ENCODE results near the gene TRIM28. TPM values are rescaled to one million over a fixed set of nuclear protein-coding genes. Genes with fewer than 3 reads are reported as not detected.

Gene TRIM28
- total RNA-seq, 1 experiment from 2014 or later = 1,221 TPM

DNA sequence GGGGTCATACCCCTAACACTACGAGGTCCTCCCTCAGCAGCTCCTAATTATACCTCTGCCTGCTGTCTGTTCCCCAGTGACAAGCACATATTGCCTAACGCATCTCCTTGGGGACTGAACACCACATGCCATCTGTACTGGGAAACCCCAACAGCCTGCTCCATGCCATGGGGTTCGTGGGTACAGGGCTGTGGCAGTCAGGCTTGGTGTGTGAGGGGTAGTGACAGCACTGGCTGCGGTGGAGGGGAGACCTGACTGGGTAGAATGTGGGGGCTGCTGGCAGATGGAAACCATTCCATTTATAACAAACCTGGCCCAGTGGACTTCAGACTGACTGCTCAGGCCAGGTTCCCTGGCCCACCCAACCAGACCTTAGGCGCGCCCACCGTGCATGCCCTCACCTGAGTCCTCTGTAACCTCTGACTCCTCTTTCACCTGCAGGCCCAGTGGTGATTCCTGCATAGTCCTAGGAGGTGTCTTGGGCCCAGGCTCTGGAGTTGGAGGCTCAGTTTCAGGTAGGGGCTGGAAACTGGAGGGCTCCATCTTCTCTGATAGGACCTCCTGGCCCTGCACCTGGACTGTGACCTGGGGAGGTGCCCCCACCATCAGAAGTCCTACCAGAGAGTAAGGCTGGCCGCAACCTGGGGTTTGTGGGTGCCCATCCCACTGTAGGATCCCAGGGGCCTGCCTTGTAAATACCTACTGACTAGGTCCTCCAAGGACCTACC lies 26.2 kb downstream of the TRIM28 start (continued):
- TF ChIP-seq ZBTB21 (CRISPR knock-in tag; IDR thresholded peaks at IDR 0.05; ENCODE audit: borderline replicate concordance) (no peak), ATF2 (CRISPR knock-in tag; IDR thresholded peaks at IDR 0.05; ENCODE audit: borderline replicate concordance, low read depth) (no peak)

- POLR2A ChIA-PET = interaction anchor here (1.8 kb wide), 1 partner anchor 12 kb away, joined by 5 read pairs; no protein-coding TSS in a partner anchor
- peaks cover 17% of the 10 kb centered on the region for H3K4me1 Mint-ChIP-seq
- no peak overlapping the region for H3K4me3 Mint-ChIP-seq
Observed at GRCh38 chr19:58570770-58571574, 27.1 kb downstream of the TRIM28 start.

DNA sequence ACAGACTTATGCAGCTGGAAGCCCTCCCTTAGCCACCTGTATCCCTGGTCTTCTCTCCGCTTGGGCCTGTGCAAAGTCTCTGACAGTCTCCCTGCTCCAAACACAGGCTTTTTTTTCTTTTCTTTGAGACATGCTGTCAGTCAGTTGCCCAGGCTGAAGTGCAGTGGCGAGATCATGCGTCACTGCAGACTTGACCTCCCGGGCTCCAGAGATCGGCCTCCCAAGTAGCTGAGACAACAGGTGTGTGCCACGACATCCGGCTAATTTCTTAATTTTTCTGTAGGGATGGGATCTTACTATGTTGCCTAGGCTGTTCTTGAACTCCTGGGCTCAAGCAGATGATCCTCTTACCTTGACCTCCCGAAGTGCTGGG lies 27.7 kb downstream of the TRIM28 start:
- ChIA-PET CTCF (interaction anchor here (0.6 to 1.9 kb wide), 2 partner anchors 9 to 196 kb away, joined by 3 to 8 read pairs; no protein-coding TSS in a partner anchor), POLR2A (interaction anchor here (0.6 to 1.8 kb wide), 2 partner anchors 8 to 12 kb away, joined by 3 to 5 read pairs; no protein-coding TSS in a partner anchor)
- Mint-ChIP-seq H3K36me3 (peaks cover 15% of the 10 kb centered on the region; the same call in 1 of the 2 replicates), H3K9me3 (no peaks in the 10 kb centered on the region), H3K4me1 (peaks cover 17% of the 10 kb centered on the region), H3K4me3 (peak overlapping the region; percentile 99; the same call in 1 of the 2 replicates), H3K27me3 (ENCODE audit: low read depth) (no peaks in the 10 kb centered on the region), H3K27ac (no peak overlapping the region)
- TF ChIP-seq JAZF1 (CRISPR knock-in tag; IDR thresholded peaks at IDR 0.05) = no peak
- no peak for TF ChIP-seq ATF2 (CRISPR knock-in tag; IDR thresholded peaks at IDR 0.05; ENCODE audit: borderline replicate concordance, low read depth)
- no peak for TF ChIP-seq SMAD3 (CRISPR knock-in tag; IDR thresholded peaks at IDR 0.05; ENCODE audit: borderline replicate concordance)
- no peak for TF ChIP-seq ZNF219 (CRISPR knock-in tag; IDR thresholded peaks at IDR 0.05; ENCODE audit: borderline replicate concordance)
- no peak for TF ChIP-seq AR (CRISPR knock-in tag; IDR thresholded peaks at IDR 0.05)
- TF ChIP-seq GTF2I (CRISPR knock-in tag; conservative IDR thresholded peaks at IDR 0.05) = no peak
- TF ChIP-seq MAX (CRISPR knock-in tag; IDR thresholded peaks at IDR 0.05) = no peak
- TF ChIP-seq CBFB (CRISPR knock-in tag; IDR thresholded peaks at IDR 0.05; ENCODE audit: low read depth) = no peak
- TF ChIP-seq FOXJ3 (CRISPR knock-in tag; IDR thresholded peaks at IDR 0.05; ENCODE audit: borderline replicate concordance) = no peak
- TF ChIP-seq ATF1 (CRISPR knock-in tag; IDR thresholded peaks at IDR 0.05) = no peak
- TF ChIP-seq RELA (CRISPR knock-in tag; IDR thresholded peaks at IDR 0.05; ENCODE audit: borderline replicate concordance) = no peak
- no peak for TF ChIP-seq NR3C1 (CRISPR knock-in tag; conservative IDR thresholded peaks at IDR 0.05; ENCODE audit: low read depth)
- TF ChIP-seq ZNF232 (CRISPR knock-in tag; IDR thresholded peaks at IDR 0.05) = no peak
- no peak for TF ChIP-seq SMAD4 (CRISPR knock-in tag; IDR thresholded peaks at IDR 0.05)
- no peak for TF ChIP-seq SP1 (CRISPR knock-in tag; conservative IDR thresholded peaks at IDR 0.05)
- no peak for TF ChIP-seq E2F1 (CRISPR knock-in tag; IDR thresholded peaks at IDR 0.05)
- no peak for TF ChIP-seq TP53 (CRISPR knock-in tag; IDR thresholded peaks at IDR 0.05)
- DNase-seq (ENCODE audit: low spot score) = peak; percentile 1
- ATAC-seq = no peak

More at GRCh38 chr19:58570770-58571574, 27.1 kb downstream of the TRIM28 start:
- H3K27me3 Mint-ChIP-seq (ENCODE audit: low read depth) = no peaks in the 10 kb centered on the region
- H3K36me3 Mint-ChIP-seq = peaks cover 15% of the 10 kb centered on the region; the same call in 1 of the 2 replicates
- CTCF ChIA-PET = interaction anchor here (0.6 to 0.8 kb wide), 2 partner anchors 8 to 196 kb away, joined by 3 read pairs; no protein-coding TSS in a partner anchor
- no peaks in the 10 kb centered on the region for H3K9me3 Mint-ChIP-seq
- DNase-seq (ENCODE audit: low spot score) (peak; percentile 6), ATAC-seq (no peak)
- no peak for TF ChIP-seq ETV6 (CRISPR knock-in tag; IDR thresholded peaks at IDR 0.05)
- TF ChIP-seq JAZF1 (CRISPR knock-in tag; IDR thresholded peaks at IDR 0.05) = no peak
- no peak for TF ChIP-seq GABPB1 (CRISPR knock-in tag; IDR thresholded peaks at IDR 0.05)
- TF ChIP-seq ZNF138 (CRISPR knock-in tag; conservative IDR thresholded peaks at IDR 0.05) = no peak
- H3K27ac Mint-ChIP-seq = no peak overlapping the region
